GM10248 (cell line): ENCODE data around the gene LIN52.

Experiments used
- CTCF ChIA-PET: fragments of 300-600 bp; sonication (Branson Sonifier 250); formaldehyde crosslinking; extraction: SDS; loops from one replicate; lab custom pipeline; 2021; ENCODE audit warnings: antibody characterized with exemption; lab: Yijun Ruan, JAX
- POLR2A ChIA-PET: fragments of 350-650 bp; sonication (Branson Sonifier 250); formaldehyde crosslinking; extraction: SDS; loops from one replicate; lab custom pipeline; 2020; ENCODE audit warnings: antibody characterized with exemption; lab: Yijun Ruan, JAX
- DNase-seq: peaks from one replicate; pipeline ENCODE4 v3.0.0; 2012; ENCODE audit errors: extremely low spot score
- CTCF ChIP-seq: IDR thresholded peaks from 2 replicates; pipeline ENCODE4 v1.5.1; 2012; ENCODE audit warnings: mild to moderate bottlenecking, low read depth; ENCODE audit errors: extremely low read depth, missing control alignments, control extremely low read depth

The LIN52 gene

GRCh38 chr14:74217672-74218448 lies 133.1 kb downstream of the LIN52 start:
- peak; percentile 94 for TF ChIP-seq CTCF
- peak; percentile 90 for DNase-seq

GRCh38 chr14:74218462-74218861 lies 133.7 kb downstream of the LIN52 start:
- ChIA-PET CTCF (interaction anchor here (0.8 to 2.7 kb wide), 13 partner anchors 9 to 106 kb away, joined by 3 to 15 read pairs (median 3); no protein-coding TSS in a partner anchor), POLR2A (interaction anchor here (1.1 kb wide), 1 partner anchor 485 kb away, joined by 5 read pairs; no protein-coding TSS in a partner anchor)
- no peak for TF ChIP-seq CTCF
- no peak for DNase-seq

More at GRCh38 chr14:74217672-74218448, 133.1 kb downstream of the LIN52 start:
- CTCF ChIA-PET, result interaction anchor here (0.9 to 2.7 kb wide), 8 partner anchors 12 to 105 kb away, joined by 3 to 15 read pairs (median 4); no protein-coding TSS in a partner anchor
- POLR2A ChIA-PET, result no interaction called here

GRCh38 chr14:74219277-74220205 lies 134.8 kb downstream of the LIN52 start:
- DNase-seq, result no peak
- TF ChIP-seq CTCF, result no peak
- ChIA-PET CTCF (interaction anchor here (0.6 to 2.7 kb wide), 15 partner anchors 10 to 1068 kb away, joined by 3 to 15 read pairs (median 3); no protein-coding TSS in a partner anchor), POLR2A (interaction anchor here (1.1 kb wide), 1 partner anchor 486 kb away, joined by 5 read pairs; no protein-coding TSS in a partner anchor)

- TF ChIP-seq CTCF, result no peak
- no peak for DNase-seq
- ChIA-PET POLR2A (no interaction called here), CTCF (interaction anchor here (1.1 to 2.2 kb wide), 4 partner anchors 9 to 31 kb away, joined by 3 to 7 read pairs (median 4); no protein-coding TSS in a partner anchor)
Observed at GRCh38 chr14:74220991-74221390, 136.2 kb downstream of the LIN52 start.

- POLR2A ChIA-PET, result no interaction called here
- DNase-seq, result no peak
- CTCF ChIA-PET, result interaction anchor here (0.9 to 2.2 kb wide), 5 partner anchors 8 to 30 kb away, joined by 3 to 7 read pairs (median 3); no protein-coding TSS in a partner anchor
Observed at GRCh38 chr14:74221741-74222140, 137.0 kb downstream of the LIN52 start.

More at GRCh38 chr14:74221741-74222140, 137.0 kb downstream of the LIN52 start:
- TF ChIP-seq CTCF, result no peak
